HG03064 (cell line): ENCODE data around the gene TENT4B.
"Not testable (repeated sequence)": the region's sequence is repeated elsewhere in the genome, so short reads cannot be mapped to it uniquely, and the experiment has no call there.

Experiments
- ATAC-seq: cut with Tn5 transposase; IDR thresholded peaks from one replicate; pipeline ENCODE4 v1.9.1; 2021; ENCODE audit warnings: low read depth; ENCODE audit not compliant: unreplicated experiment

The TENT4B gene

DNA sequence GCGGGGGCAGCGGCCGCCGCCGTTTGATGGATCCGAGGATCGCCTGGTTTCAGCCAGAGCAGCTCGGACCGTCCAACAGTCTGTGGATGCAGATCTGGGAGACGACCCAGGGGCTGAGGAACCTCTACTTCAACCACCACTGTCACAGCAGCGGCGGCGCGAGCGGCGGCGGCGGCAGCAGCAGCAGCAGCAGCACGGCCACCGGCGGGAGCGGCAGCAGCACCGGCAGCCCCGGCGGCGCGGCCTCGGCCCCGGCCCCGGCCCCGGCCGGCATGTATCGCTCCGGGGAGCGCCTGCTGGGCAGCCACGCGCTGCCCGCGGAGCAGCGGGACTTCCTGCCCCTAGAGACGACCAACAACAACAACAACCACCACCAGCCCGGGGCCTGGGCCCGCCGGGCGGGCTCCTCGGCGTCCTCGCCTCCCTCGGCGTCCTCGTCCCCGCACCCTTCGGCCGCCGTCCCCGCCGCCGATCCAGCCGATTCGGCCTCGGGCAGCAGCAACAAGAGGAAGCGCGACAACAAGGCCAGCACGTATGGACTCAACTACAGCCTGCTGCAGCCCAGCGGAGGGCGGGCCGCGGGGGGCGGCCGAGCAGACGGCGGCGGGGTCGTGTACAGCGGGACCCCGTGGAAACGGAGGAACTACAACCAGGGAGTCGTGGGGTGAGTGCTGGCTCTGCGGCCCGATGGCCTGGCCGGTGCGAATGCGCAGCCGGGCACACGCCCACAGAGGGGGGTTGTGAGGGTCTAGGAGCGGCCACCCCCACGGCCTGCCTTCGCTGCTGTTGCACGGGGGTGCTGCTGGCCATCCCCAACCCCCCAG lies 702 bp downstream of the TENT4B start:
- ATAC-seq, result peak; percentile 21

- no peak for ATAC-seq
These were observed 1.4 kb downstream of the TENT4B start for GRCh38 chr16:50154420-50154950.

DNA sequence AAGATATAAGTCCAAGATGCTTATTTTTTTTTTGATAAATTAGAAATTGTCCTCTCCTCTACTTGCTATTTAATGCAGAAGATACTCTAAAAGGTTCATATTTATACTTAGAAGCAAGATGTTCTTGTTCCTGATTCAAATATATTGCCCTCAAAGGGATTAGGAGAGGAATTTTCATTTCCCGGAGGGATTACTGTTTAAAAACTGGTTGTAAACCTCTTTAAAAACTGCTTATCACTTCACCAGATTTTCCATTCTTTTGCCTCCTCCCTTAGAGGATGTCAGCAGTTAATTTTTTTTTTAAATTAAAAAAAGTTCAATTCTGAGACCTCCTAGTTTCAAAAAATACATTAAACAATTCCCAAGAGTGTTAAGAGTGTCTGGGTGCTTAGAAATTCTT lies 2.8 kb downstream of the TENT4B start:
- ATAC-seq, result no peak

GRCh38 chr16:50156590-50156989 lies 3.5 kb downstream of the TENT4B start:
- no peak for ATAC-seq

DNA sequence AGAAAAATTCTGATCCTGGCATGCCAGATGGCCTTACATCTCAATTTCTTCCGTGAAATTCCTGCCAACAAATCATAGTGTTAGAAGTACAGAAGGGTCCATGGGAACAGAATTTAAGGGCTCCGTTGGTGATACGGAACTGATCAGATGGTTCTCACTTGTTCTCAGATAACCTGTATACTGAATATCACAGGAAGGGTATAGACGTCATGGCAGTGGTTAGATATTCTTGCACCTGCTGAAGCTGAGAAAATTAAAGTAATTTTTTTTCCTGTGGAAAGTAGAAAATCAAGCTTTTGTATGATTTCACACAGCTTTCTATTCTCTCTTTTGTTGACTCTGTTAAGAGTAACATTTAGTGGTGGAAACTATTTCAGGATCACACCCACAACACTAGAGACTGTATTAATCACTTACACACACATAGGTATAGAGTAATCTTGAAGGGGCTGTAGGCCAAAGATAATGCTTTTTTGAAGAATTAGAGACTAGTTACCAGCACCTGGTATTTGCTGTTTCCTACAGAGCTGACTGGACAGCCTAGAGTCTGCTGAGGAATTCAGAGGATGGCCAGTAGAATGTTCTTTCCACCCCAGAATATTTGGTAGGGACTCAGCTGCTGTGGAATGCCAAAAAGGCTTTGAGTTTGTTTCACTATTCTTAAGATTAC lies 7.5 kb downstream of the TENT4B start:
- no peak for ATAC-seq

- ATAC-seq, result no peak
These were observed 8.8 kb downstream of the TENT4B start for GRCh38 chr16:50161950-50162349.

- no peak for ATAC-seq
These were observed 12.4 kb downstream of the TENT4B start for GRCh38 chr16:50165473-50165872.

DNA sequence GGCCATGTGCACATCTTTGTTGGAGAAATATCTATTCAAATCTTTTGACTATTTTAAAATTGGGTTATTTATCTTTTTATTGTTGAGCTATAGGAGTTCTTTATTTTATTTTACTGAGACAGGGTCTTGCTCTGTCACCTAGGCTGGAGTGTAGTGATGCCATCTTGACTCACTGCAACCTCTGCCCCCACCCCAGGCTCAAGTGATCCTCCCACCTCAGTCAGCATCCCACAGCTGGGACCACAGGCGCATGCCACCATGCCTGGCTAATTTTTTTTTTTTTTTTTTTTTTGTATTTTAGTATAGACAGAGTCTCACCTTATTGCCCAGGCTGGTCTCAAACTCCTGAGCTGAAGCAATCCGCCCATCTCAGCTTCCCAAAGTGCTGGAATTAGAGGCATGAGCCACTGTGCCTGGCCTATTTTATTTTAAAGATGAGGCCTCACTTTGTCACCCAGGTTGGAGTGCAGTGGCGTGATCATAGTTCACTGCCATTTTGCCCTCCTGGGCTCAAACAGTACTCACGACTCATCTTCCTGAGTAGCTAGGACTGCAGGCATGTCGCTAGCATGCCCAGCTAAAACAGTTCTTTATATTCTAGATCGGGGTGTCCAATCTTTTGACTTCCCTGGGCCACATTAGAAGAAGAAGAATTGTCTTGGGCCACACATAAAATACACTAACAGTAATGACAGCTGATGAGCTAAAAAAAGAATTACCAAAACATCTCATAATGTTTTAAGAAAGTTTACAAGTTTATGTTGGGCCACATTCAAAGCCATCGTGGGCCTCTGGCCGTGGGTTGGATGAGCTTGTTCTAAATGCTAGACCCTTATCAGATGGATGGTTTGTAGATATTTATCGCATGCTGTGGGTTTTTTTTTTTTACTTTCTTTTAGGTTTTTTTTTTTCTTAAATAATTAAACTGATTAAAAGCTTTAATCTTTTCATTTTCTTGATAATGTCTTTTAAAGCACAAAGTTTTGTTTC lies 13.7 kb downstream of the TENT4B start:
- no peak for ATAC-seq

DNA sequence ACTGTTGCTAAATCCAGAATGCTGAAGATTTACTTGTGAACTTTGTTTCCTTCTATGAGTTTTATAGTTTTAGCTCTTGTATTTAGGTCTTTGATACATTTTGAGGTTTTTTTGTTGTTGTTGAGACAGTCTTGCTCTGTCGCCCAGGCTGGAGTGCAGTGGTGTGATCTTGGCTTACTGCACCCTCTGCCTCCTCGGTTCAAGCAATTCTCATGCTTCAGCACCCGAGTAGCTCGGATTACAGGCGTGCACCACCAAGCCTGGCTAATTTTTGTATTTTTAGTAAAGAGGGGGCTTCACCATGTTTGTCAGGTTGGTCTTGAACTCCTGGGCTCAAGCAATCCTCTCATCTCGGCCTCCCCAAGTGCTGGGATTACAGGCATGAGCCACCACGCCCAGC lies 14.4 kb downstream of the TENT4B start:
- no peak for ATAC-seq

- ATAC-seq, result no peak
These were observed 16.5 kb downstream of the TENT4B start for GRCh38 chr16:50169555-50170096.

- ATAC-seq, result not testable (repeated sequence)
These were observed 18.7 kb downstream of the TENT4B start for GRCh38 chr16:50171773-50172172.

DNA sequence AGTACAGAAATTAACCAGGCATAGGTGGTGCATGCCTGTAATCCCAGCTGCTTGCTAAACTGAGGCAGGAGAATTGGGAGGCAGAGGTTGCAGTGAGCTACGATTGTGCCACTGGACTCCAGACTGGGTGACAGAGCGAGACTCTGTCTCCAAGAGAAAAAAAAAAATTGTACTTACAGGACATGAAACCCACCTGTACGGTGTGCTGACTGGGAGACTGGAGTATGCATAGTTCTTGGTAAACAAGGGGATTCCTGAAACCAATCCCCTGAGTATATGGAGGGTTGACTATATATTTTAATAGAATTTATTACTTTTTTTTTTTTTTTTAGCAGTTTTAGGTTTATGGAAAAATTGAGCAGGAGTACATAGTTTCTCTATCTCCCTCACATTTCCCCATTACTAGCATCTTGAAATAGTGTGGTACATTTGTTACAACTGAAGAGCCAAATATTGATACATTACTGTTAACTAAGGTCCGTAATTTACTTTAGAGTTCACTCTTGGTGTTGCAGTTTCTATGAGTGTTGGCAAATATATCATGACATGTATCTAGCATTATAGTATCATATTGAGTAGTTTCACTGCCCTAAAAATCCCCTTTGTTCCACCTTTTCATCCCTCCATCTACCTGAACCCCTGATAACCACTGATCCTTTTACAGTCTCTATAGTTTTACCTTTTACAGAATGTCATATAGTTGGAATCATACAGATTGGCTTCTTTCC lies 19.3 kb downstream of the TENT4B start:
- no peak for ATAC-seq

DNA sequence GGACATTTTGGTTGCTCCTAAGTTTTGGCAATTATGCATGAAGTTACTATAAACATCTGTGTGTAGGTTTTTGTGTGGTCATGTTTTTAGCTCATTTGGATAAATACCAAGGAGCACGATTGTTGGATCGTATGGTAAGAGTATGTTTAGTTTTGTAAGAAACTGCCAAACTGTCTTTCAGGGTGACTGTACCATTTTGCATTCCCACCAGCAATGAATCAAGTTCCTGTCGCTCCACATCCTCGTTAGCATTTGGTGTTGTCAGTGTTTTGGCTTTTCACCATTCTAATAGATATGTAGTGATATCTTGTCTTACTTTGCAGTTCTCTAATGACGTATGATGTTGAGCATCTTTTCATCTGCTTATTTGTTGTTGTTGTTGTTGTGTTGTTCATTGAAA lies 20.2 kb downstream of the TENT4B start:
- no peak for ATAC-seq

- no peak for ATAC-seq
These were observed 25.4 kb downstream of the TENT4B start for GRCh38 chr16:50178491-50178941.

DNA sequence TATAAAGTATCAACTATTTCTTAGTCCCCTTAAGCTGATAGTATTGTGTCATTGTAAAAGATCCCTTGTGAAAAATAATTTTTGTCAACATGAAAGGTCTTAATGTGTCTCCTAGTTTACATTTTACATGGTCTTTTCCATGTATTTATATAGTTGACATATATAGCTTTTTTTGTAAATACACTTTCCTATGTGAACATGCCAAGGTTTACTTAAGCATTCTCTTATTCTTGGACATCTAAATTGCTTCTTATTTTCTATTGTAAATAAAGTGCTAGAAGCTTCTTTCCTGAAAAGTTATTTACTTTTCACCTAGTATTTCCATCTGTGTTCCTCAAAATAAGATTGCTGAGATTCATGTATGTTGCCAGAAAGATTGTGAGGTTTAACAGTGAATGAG lies 29.3 kb downstream of the TENT4B start:
- ATAC-seq, result no peak

GRCh38 chr16:50183316-50183715 lies 30.2 kb downstream of the TENT4B start:
- no peak for ATAC-seq

GRCh38 chr16:50185005-50185505 lies 31.9 kb downstream of the TENT4B start:
- ATAC-seq, result no peak

DNA sequence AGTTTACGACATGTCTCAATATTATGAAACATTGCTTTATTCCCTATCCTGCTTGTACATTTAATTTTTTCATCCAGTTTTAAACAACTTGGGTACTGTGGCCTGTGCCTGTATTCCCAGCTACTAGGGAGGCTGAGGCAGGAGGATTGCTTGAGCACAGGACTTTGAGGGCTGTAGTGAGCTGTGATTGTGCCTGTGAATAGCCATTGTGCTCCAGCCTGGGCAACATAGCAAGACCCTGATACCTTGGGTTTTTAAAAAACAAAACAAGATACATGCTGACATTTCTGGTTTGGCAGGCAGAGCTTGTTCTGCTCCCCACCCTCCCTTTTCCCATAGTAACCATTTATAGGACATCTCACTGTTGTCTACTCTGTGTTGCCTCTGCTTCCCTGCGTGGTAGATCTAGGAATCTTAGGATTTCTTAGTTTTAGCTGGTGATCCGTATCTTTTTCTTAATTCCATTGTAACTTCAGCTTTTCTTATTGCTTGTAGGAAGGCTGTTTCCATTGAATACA lies 35.6 kb downstream of the TENT4B start:
- ATAC-seq, result no peak

- ATAC-seq, result no peak
These were observed 37.2 kb downstream of the TENT4B start for GRCh38 chr16:50190292-50190691.
